HG02870 (cell line): Measurements from ENCODE around the gene CORO1C.
"Not testable (repeated sequence)": the region's sequence is repeated elsewhere in the genome, so short reads cannot be mapped to it uniquely, and the experiment has no call there.

ENCODE experiments used
- ATAC-seq: cut with Tn5 transposase; IDR thresholded peaks from one replicate; pipeline ENCODE4 v1.9.1; 2021; ENCODE audit warnings: mild to moderate bottlenecking, moderate library complexity; ENCODE audit not compliant: unreplicated experiment

CORO1C gene

GRCh38 chr12:108755481-108755880 lies 24.2 kb upstream of the CORO1C start:
- no peak for ATAC-seq

- ATAC-seq, result no peak
These were observed 22.7 kb upstream of the CORO1C start for GRCh38 chr12:108753976-108754375.

DNA sequence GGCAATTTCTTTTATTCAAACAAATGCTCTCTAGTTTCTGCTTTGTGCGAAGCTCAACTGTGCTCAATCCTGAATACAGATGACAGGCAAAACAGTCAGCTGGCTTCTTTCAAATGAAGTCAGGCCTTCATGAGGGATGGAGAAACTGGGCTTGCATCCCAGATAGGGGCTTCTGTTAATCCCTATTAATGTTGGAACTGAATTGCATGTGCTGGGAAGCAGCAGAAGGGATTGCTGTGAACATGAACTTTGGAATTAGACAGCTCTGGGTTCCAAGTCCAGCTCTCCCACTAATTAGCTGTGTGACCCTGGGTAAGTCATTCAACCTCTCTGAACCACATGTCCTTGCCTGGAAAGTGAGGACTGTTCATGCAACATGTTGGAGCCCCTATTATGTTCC lies 21.1 kb upstream of the CORO1C start:
- ATAC-seq, result no peak

DNA sequence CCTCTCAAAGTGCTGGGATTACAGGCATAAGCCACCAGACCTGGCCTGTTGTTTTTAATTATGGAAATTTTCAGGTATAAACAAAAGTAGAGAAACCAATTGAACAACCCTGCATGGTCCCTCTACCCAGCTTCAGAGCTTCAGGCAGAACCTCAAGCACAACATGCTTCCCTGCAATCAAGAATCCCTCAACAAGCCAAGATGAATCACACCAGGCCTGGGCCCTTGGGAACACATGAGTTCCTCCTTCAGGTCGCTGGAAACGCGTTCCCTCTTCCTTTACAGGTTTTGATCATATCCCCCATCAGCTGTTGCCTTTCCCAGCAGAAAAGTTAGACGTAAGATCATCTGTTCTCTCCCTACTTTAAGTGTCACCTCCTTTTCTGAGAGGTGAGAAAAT lies 20.5 kb upstream of the CORO1C start:
- ATAC-seq, result no peak

DNA sequence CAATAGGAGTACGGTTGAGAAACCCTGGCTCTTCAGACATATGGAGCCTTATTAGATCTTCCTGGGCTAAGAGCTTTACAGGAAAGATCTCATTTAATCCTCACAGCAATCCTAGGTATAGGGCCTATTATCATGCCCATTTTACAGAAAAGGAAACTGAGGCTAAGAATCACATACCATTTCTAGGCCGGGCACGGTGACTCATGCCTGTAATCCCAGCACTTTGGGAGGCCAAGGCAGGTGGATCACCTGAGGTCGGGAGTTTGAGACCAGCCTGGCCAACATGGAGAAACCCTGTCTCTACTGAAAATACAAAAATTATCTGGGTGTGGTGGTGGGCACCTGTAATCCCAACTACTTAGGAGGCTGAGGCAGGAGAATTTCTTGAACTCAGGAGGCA lies 19.7 kb upstream of the CORO1C start:
- ATAC-seq, result not testable (repeated sequence)

DNA sequence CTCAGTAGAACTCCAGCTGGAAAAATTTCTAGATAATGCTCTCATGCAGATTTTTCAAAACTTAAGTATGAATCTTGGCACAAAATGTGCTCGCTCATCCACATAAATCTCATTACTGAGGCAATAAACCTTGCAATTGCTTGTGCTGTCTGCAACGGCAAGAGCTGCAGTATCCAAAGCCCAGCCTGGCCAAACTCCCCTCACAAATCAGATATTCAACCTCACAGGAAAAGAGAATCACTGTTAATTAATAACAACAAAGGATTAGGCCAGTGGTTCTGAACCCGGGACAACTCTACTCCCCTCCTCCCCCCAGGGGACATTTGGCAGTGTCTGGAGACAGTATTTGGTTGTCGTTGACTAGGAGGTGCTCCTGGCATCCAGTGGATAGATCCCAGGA lies 19.2 kb upstream of the CORO1C start:
- ATAC-seq, result no peak

- ATAC-seq, result no peak
These were observed 16.2 kb upstream of the CORO1C start for GRCh38 chr12:108747563-108747962.

DNA sequence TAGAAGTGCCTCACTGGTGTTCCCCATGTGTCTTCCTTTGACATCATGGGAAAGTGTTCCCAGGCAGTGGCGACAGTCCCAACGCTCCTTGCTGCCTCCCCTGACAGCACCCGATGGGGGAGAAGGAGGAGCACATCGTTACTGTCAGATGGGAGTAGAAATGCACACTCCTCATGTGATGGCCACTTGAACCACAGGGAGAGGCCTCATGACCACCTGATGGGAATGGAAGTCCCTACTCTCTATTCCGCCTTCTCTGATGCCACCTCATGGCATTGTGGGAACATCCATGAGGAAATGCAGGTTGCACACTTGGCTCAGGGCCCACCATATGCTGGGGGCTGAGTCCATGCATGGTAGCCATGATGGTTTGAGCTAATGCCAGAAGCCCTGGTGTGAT lies 14.3 kb upstream of the CORO1C start:
- ATAC-seq, result no peak

DNA sequence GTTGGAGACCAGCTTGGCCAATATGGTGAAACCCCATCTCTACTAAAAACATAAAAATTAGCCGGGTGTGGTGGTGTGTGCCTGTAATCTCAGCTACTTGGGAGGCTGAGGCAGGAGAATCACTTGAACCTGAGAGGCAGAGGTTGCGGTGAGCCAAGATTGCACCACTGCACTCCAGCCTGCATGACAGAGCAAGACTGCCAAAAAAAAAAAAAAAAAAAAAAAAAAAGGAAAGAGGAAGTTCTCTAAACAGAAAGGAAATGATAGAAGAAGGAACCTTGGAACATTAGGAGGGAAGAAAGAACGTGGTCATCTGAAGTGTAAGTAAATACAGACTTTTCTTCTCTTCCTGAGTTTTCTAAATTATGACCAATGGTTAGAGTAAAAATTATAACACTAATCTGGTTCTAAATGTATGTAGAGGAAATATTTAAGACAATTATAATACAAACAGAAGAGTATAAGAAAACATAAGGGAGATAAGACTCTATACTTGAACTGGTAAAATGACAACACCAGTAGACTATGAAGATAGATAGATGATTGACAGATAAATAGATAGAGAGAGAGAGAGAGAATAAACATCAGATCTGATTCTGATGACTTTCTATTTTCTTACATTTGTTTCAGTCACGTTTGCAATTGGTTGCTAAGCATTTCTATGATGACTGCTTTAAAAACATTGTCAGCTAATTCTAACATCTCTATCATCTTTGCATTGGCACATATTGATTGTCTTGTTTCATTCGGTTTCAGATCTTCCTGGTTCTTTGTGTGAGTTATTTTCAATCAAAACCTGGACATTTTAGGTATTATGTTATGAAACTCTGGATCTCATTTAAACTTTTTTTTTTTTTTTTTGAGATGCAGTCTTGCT lies 12.9 kb upstream of the CORO1C start:
- no peak for ATAC-seq

GRCh38 chr12:108738170-108738569 lies 6.9 kb upstream of the CORO1C start:
- ATAC-seq, result no peak

GRCh38 chr12:108735855-108736254 lies 4.5 kb upstream of the CORO1C start:
- ATAC-seq, result no peak

DNA sequence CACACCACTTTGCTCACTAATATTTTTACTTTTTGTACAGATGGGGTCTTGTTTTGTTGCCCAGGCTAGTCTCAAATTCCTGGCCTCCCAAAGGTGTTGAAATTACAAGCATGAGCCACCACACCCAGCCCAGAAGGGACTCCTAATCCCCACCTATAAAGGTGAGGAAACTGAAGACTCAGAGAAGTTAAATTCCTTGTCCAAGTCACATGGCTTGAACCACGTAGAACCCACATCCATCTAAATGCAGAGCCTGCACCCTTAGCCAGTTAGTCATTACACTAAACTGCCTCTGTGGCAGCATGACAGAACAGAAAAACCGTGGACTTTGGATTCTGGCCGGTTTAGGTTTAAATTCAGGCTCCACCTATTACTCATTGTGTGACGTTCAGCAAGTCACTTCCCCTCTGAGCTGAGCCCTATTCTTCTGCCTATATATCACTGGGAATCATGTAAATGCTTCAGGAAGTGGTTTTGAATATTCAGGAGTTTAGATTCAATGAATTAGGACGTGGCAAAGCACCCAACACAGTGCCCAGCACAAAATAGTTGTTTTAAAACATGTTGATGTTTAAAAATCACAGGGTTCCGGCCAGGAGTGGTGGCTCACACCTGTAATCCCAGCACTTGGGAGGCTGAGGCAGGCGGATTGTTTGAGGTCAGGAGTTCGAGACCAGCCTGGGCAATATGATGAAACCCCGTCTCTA lies 3.0 kb upstream of the CORO1C start:
- no peak for ATAC-seq

GRCh38 chr12:108733230-108733531 lies 1.9 kb upstream of the CORO1C start:
- not testable (repeated sequence) for ATAC-seq

- ATAC-seq, result no peak
These were observed 1.3 kb upstream of the CORO1C start for GRCh38 chr12:108732489-108733229.

DNA sequence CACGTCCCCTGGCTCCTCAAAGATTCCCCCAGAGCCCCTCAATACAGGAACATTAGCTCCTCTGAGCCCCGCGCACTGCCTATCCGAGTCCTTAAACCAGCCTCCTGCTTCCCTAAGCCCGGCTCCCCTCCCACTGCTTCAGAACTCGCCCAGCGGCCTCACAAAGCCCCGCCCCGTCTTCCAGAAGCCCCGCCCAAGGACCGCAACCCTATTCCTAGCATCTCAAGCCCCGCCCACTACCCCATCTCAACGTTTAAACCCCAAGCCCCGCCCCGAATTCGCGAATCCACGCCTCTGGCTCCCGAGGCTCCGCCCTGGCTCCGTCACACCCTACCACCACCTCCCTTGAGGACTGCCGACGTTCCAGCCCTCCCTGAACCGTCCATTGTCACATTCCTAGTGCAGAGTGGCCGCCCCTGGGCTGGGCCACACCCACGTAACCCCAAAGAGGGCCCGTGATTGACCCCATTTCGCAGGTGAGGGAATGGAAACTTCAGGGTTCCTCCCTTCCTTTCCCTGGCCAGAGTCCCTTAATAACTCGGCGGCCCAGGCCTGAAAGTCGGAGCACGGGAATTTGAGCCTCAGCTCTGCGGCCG lies 646 bp upstream of the CORO1C start:
- ATAC-seq, result peak; percentile 55

GRCh38 chr12:108730365-108731104 lies 783 bp downstream of the CORO1C start:
- ATAC-seq, result no peak

DNA sequence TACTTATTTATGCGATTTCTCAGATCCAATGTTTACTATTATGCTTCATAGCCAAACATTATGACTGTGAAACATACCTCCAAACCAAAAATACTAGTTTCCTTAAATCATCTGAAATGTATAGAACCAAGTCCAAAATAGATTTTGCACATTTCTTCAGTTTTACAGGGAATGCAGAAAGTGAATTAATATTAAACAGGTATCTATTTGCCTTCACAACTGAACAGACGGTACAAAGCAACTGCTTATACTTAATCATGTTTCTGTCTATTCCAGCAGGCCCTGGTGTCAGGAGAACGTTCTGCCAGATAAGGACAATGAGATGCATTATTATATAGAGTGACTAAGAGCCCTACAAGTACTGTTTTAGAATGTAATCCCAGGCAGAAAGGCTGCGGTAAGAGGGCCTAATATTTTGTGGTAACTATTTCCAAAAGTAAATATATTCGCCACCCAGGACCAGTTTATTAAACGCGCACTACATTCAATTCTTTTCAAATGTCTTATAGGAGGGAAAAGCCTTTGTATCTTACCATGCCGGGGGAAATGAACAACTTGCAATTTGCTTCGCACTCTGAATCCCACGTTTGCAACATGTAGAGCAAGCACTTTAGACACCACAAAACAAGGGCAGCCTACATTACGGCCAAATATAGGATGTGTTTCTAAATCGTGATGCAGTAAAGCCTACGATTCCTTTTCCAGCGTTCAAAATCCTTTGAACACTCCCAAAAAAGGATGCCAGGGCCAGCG lies 1.5 kb downstream of the CORO1C start:
- ATAC-seq, result no peak

GRCh38 chr12:108728820-108729611 lies 2.3 kb downstream of the CORO1C start:
- no peak for ATAC-seq
